PC-3 (cell line): ENCODE results near the gene CDC42EP5. TPM values are rescaled to one million over a fixed set of nuclear protein-coding genes. Genes with fewer than 3 reads are reported as not detected.

Experiments
- ATAC-seq: fragments of 200-7000 bp; cut with Tn5 transposase; 2 replicates; pipeline ENCODE4 v1.9.1; 2020; ENCODE audit warnings: mild to moderate bottlenecking, moderate library complexity
- BruUV-seq: library from RNA; stranded (reverse); fragments of 400-500 nt; replicated peaks from 2 replicates; lab custom pipeline; 2021; lab: Mats Ljungman, UMichigan
- CTCF ChIA-PET: fragments of 300-600 bp; sonication (Branson Sonifier 250); formaldehyde crosslinking; loops from one replicate; lab custom pipeline; 2022; ENCODE audit warnings: antibody characterized with exemption; lab: Charles Lee
- POLR2A ChIA-PET: fragments of 300-600 bp; sonication (Branson Sonifier 250); formaldehyde crosslinking; loops from one replicate; lab custom pipeline; 2022; ENCODE audit warnings: antibody characterized with exemption; ENCODE audit not compliant: unreplicated experiment; lab: Charles Lee
- DNase-seq: peaks from one replicate; pipeline ENCODE4 v3.0.0-alpha.2; 2015
- H2AFZ ChIP-seq: fragments of 300-600 bp; sonication (generic); 2 replicates; pipeline ENCODE4 v1.6.0; 2016; ENCODE audit warnings: antibody characterized with exemption, low read length
- H3F3A ChIP-seq: fragments of 300-600 bp; sonication (generic); one replicate; pipeline ENCODE4 v1.6.0; 2017; ENCODE audit warnings: antibody characterized with exemption, low read length, control low read depth, mild to moderate bottlenecking; ENCODE audit not compliant: unreplicated experiment
- H3K27ac ChIP-seq: fragments of 300-600 bp; sonication (generic); 2 replicates; pipeline ENCODE4 v1.5.1; 2016; ENCODE audit warnings: mild to moderate bottlenecking, low read length
- H3K27me3 ChIP-seq: fragments of 300-600 bp; sonication (generic); 2 replicates; pipeline ENCODE4 v1.6.1; 2016; ENCODE audit warnings: low read length, mixed read lengths
- H3K36me3 ChIP-seq: fragments of 300-600 bp; sonication (generic); 2 replicates; pipeline ENCODE4 v1.6.1; 2016; ENCODE audit warnings: low read depth, mixed run types, low read length, mixed read lengths
- H3K4me1 ChIP-seq: fragments of 300-600 bp; sonication (generic); 2 replicates; pipeline ENCODE4 v1.5.1; 2016; ENCODE audit warnings: low read length; ENCODE audit not compliant: insufficient read depth
- H3K4me2 ChIP-seq: fragments of 300-600 bp; sonication (generic); 2 replicates; pipeline ENCODE4 v1.6.0; 2016; ENCODE audit warnings: low read length
- H3K4me3 ChIP-seq: fragments of 300-600 bp; sonication (generic); 2 replicates; pipeline ENCODE4 v1.5.1; 2016; ENCODE audit warnings: mild to moderate bottlenecking, low read length, mixed read lengths
- H3K79me2 ChIP-seq: fragments of 300-600 bp; sonication (generic); 2 replicates; pipeline ENCODE4 v1.6.1; 2017; ENCODE audit warnings: low read length, mixed read lengths
- H3K9ac ChIP-seq: fragments of 300-600 bp; sonication (generic); 2 replicates; pipeline ENCODE4 v1.6.0; 2016; ENCODE audit warnings: mild to moderate bottlenecking, low read length
- H3K9me2 ChIP-seq: fragments of 300-600 bp; sonication (generic); replicated peaks from 2 replicates; pipeline ENCODE4 v1.6.1; 2016; ENCODE audit warnings: mixed run types, low read length, mixed read lengths
- H3K9me3 ChIP-seq: fragments of 300-600 bp; sonication (generic); 2 replicates; pipeline ENCODE4 v1.6.1; 2016; ENCODE audit warnings: low read length, mixed read lengths
- H4K20me1 ChIP-seq: fragments of 300-600 bp; sonication (generic); 2 replicates; pipeline ENCODE4 v1.6.1; 2016; ENCODE audit warnings: low read length, mixed read lengths
- EZH2 ChIP-seq: fragments of 300-600 bp; sonication (generic); IDR thresholded peaks from one replicate; pipeline ENCODE4 v1.6.1; 2017; ENCODE audit warnings: antibody characterized with exemption, mild to moderate bottlenecking, low read length; ENCODE audit not compliant: unreplicated experiment
- EZH2phosphoT487 ChIP-seq: fragments of 300-600 bp; sonication (generic); IDR thresholded peaks from 2 replicates; pipeline ENCODE4 v1.6.1; 2018; ENCODE audit warnings: mild to moderate bottlenecking, antibody characterized with exemption, low read length, borderline replicate concordance
- intact Hi-C: fragments of 100-400 bp; cut with micrococcal nuclease; formaldehyde crosslinking; loops from 2 replicates; pipeline ENCODE4 v1.9.0; 2023
- total RNA-seq: library from RNA; depleted of rRNA; stranded (reverse); fragments of >200 nt; gene quantifications from 2 replicates; pipeline ENCODE4 v1.2.3, GENCODE V29; 2014
- TF ChIP-seq, protein P1 (sequence below): fragments of 300-600 bp; sonication (generic); conservative IDR thresholded peaks from 2 replicates; pipeline ENCODE4 v1.5.1; 2017; ENCODE audit warnings: antibody characterized with exemption, low read depth, mild to moderate bottlenecking, low read length

The CDC42EP5 gene
- total RNA-seq, 1 experiment from 2014 or later = 0.73 TPM

DNA sequence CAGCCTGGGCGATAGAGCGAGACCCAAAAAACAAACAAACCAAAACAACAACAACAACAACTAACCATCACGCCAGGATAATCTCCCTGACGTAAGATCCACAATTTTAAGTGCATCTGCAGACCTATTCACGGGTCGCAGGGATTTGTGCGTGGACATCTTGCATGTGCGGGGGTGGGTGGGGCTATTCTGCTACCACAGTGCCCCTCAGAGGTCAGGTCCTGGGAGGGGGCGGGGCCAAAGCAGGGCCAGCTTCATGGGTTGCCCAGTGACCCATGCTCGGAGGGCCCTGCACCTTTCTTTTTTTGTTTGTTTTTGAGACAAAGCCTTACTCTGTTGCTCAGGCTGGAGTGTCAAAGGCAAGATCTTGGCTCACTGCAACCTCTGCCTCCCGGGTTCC, 2.6 kb upstream of the CDC42EP5 start:
- Histone ChIP-seq H3K4me2 (no peak overlapping the region), H3F3A (no peaks in the 10 kb centered on the region), H2AFZ (no peak overlapping the region), H3K4me1 (peaks cover 8% of the 10 kb centered on the region; the same call in 1 of the 2 replicates), H4K20me1 (no peaks in the 10 kb centered on the region), H3K9ac (no peak overlapping the region), H3K9me3 (no peaks in the 10 kb centered on the region), H3K27me3 (peaks cover 15% of the 10 kb centered on the region), H3K9me2 (no peaks in the 10 kb centered on the region), H3K36me3 (no peaks in the 10 kb centered on the region), H3K79me2 (no peaks in the 10 kb centered on the region), H3K4me3 (no peak overlapping the region), H3K27ac (no peak overlapping the region)
- CTCF ChIA-PET = no interaction called here
- TF ChIP-seq, protein P1, sequence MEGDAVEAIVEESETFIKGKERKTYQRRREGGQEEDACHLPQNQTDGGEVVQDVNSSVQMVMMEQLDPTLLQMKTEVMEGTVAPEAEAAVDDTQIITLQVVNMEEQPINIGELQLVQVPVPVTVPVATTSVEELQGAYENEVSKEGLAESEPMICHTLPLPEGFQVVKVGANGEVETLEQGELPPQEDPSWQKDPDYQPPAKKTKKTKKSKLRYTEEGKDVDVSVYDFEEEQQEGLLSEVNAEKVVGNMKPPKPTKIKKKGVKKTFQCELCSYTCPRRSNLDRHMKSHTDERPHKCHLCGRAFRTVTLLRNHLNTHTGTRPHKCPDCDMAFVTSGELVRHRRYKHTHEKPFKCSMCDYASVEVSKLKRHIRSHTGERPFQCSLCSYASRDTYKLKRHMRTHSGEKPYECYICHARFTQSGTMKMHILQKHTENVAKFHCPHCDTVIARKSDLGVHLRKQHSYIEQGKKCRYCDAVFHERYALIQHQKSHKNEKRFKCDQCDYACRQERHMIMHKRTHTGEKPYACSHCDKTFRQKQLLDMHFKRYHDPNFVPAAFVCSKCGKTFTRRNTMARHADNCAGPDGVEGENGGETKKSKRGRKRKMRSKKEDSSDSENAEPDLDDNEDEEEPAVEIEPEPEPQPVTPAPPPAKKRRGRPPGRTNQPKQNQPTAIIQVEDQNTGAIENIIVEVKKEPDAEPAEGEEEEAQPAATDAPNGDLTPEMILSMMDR = no peak
- no peak for TF ChIP-seq EZH2
- no peak for TF ChIP-seq EZH2phosphoT487
- BruUV-seq = no TSS peak
- no peak for ATAC-seq
- POLR2A ChIA-PET = no interaction called here
- intact Hi-C loops = no loop called here
- no peak for DNase-seq

DNA sequence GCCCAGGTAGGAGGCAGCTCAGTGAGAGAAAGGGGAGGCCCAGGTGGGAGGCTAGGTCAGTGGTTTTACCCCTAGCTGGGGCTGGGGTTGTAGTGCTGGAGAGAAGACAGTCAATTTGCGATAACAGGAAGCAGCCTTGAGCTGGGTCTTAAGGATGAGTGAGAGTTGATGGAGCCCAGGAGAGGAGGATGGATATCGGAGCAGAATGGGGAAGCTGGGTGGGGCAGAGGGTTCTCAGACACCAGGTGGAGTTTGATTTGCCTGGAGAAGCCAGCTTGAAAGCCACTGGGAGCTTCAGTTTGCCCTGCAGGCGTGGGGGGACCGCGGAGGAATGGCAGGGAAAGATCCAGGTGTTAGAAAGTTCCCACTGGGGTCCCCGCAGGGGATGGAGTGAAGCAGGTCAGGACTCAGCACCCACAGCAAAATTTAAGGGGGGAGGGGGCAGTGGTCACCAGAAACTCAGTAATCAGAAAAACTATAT, 836 bp upstream of the CDC42EP5 start:
- ATAC-seq (no peak), DNase-seq (no peak)
- no peak overlapping the region for H3K4me3 ChIP-seq
- intact Hi-C loops = no loop called here
- ChIA-PET POLR2A (no interaction called here), CTCF (no interaction called here)
- H3K27ac ChIP-seq = no peak overlapping the region
- no peaks in the 10 kb centered on the region for H3K79me2 ChIP-seq
- H4K20me1 ChIP-seq = no peaks in the 10 kb centered on the region
- no peaks in the 10 kb centered on the region for H3F3A ChIP-seq
- no peak overlapping the region for H3K4me2 ChIP-seq
- H3K27me3 ChIP-seq = peaks cover 24% of the 10 kb centered on the region
- no peaks in the 10 kb centered on the region for H3K36me3 ChIP-seq
- H3K9me3 ChIP-seq = no peaks in the 10 kb centered on the region
- no TSS peak for BruUV-seq
- no peak overlapping the region for H2AFZ ChIP-seq
- H3K9me2 ChIP-seq = no peaks in the 10 kb centered on the region
- no peak overlapping the region for H3K9ac ChIP-seq
- H3K4me1 ChIP-seq = peaks cover 13% of the 10 kb centered on the region; the same call in 1 of the 2 replicates
- TF ChIP-seq EZH2phosphoT487 = no peak
- TF ChIP-seq, protein P1 = no peak
- TF ChIP-seq EZH2 = no peak

DNA sequence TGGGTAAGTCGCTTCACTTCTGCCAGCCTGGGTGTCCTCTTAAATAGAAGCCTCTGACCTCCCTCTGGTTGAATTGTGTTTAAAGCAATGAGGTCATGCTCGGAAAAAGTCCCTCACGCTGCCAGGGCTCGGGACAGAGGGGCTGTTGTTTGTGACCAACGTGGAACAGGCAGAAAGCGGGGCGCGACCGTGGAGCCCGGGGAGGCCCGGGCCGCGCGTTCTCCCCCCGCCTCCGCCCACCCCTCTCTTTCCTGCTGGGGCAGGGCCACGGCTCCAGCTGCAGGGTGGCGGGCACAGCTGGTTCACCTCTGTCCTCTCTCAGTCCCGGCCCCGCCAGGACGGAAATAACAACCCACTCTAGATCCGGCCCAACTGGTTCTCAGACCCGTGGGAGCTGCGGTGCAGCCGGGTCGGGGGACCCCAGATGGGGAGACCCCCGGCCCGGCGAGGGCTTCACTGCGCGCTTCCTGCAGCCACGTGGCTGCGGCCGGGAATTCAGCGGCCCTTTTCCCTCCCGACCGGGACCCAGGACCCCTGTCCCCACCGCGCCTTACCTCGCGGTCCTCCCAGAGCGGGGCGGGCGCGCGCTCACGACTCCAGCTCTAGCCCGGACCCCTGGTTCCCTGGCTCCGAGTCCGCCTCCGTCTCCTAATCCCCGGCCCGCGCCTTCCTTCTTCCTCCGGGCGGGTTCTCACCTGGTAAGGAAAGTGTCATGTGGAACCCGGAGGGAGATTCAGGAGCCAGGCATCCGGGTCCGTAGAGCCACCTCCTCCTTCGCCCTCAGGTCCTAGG, 1.9 kb downstream of the CDC42EP5 start:
- Histone ChIP-seq H2AFZ (peak overlapping the region; percentile 54), H4K20me1 (no peaks in the 10 kb centered on the region), H3K9me3 (no peaks in the 10 kb centered on the region), H3K27ac (no peak overlapping the region), H3K27me3 (peaks cover 24% of the 10 kb centered on the region), H3K79me2 (no peaks in the 10 kb centered on the region), H3F3A (no peaks in the 10 kb centered on the region), H3K36me3 (no peaks in the 10 kb centered on the region), H3K9ac (peak overlapping the region; percentile 11; the same call in 1 of the 2 replicates), H3K4me3 (peak overlapping the region; percentile 52), H3K9me2 (no peaks in the 10 kb centered on the region), H3K4me2 (peak overlapping the region; percentile 64), H3K4me1 (peaks cover 13% of the 10 kb centered on the region; the same call in 1 of the 2 replicates)
- BruUV-seq = no TSS peak
- TF ChIP-seq EZH2 (peak; percentile 91), EZH2phosphoT487 (peak; percentile 72; the same call in 1 of the 2 replicates)
- TF ChIP-seq, protein P1 = no peak
- ATAC-seq (peak; percentile 48), DNase-seq (no peak)
- intact Hi-C loops = no loop called here
- ChIA-PET CTCF (no interaction called here), POLR2A (no interaction called here)
